ENCODE data around the gene SLFN13.
"Not testable (repeated sequence)": the region's sequence is repeated elsewhere in the genome, so short reads cannot be mapped to it uniquely, and the experiment has no call there.

Gene SLFN13, protein sequence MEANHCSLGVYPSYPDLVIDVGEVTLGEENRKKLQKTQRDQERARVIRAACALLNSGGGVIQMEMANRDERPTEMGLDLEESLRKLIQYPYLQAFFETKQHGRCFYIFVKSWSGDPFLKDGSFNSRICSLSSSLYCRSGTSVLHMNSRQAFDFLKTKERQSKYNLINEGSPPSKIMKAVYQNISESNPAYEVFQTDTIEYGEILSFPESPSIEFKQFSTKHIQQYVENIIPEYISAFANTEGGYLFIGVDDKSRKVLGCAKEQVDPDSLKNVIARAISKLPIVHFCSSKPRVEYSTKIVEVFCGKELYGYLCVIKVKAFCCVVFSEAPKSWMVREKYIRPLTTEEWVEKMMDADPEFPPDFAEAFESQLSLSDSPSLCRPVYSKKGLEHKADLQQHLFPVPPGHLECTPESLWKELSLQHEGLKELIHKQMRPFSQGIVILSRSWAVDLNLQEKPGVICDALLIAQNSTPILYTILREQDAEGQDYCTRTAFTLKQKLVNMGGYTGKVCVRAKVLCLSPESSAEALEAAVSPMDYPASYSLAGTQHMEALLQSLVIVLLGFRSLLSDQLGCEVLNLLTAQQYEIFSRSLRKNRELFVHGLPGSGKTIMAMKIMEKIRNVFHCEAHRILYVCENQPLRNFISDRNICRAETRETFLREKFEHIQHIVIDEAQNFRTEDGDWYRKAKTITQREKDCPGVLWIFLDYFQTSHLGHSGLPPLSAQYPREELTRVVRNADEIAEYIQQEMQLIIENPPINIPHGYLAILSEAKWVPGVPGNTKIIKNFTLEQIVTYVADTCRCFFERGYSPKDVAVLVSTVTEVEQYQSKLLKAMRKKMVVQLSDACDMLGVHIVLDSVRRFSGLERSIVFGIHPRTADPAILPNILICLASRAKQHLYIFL

DNA sequence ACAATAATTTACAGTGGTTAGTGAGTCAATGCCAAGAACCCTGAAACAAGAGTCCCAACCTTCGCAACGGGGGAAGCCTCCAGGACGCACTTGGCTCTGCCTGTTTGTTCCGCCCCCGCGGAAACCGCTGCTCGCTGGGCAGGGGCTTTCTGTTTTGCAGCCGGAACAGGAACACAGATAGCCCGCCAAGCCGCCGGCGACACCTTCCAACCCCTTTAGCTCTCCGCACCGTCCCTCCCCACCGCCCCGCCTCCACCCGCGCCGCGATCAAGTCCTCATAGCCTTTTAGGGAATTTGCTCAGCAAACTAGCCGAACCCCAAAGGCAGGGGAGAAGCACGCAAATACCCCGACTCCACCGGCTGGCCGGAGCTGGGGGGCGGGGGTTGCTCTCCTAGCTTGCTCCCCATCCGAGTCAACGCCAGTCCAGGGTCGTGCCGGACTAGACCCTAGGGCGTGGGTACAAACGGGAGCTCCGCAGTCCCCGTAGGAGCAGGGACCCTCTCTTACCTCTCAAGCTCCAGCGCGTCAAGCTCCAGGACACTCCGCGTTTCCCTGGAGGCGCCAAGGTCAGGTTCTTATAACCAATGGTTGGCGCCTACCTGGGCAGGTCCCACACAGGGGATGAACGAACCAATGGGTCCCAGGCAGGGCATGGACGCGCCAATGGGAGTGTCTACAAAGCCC lies at the start of gene SLFN13:
SLFN13 (minus strand) TSS at position 553 of the 685 bp plus-strand sequence. CDS start 3,086 bp downstream, outside the sequence.
- Mint-ChIP-seq H3K9me3 (no peaks in the 10 kb centered on the region), H3K4me1 (peaks cover 21% of the 10 kb centered on the region), H3K36me3 (peaks cover 6% of the 10 kb centered on the region), H3K27me3 (no peaks in the 10 kb centered on the region), H3K27ac (peak within 1 kb of the TSS; percentile 46), H3K4me3 (peak within 1 kb of the TSS; percentile 74)

DNA sequence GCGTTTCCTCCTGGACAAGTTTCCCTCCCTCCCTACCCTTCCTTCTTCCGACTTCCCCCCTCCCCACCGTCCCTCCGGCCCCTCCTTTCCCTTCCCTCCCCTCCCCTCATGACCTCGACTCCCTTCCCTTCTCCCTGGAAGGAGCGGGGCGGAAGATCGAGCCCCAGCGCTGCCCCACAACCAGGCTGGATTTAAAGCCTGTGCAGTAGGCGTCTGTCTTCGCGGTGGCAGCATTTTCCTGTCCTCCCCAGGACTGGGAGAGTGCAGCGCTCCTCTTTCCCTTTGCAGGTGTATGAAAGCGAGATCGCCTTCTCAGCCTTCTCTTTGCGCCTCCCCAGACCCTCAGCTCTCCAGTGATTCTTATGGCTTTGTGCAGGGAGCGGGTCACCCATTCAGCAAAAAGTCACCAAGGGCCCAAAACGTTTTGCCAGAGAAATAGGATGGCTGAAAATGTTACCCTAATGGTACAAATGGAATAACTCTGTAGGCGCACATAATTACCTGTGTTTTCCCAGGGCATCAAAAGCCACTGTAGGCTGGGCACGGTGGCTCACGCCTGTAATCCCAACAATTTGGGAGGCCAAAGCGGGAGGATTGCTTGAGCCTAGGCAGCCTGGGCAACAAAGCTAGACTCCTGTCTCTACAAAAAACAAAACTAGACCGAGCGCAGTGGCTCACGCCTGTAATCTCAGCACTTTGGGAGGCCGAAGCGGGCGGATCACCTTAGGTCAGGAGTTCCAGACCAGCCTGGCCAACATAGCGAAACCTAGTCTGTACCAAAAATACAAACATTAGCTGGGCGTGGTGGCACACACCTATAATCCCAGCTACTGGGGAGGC lies 48.1 kb upstream of the SLFN13 start:
- H3K27ac Mint-ChIP-seq = peak overlapping the region; percentile 48
- peaks cover 80% of the 10 kb centered on the region for H3K4me1 Mint-ChIP-seq
- H3K36me3 Mint-ChIP-seq = peaks cover 15% of the 10 kb centered on the region
- H3K27me3 Mint-ChIP-seq = no peaks in the 10 kb centered on the region
- peak overlapping the region; percentile 2 for H3K4me3 Mint-ChIP-seq
- no peaks in the 10 kb centered on the region for H3K9me3 Mint-ChIP-seq

DNA sequence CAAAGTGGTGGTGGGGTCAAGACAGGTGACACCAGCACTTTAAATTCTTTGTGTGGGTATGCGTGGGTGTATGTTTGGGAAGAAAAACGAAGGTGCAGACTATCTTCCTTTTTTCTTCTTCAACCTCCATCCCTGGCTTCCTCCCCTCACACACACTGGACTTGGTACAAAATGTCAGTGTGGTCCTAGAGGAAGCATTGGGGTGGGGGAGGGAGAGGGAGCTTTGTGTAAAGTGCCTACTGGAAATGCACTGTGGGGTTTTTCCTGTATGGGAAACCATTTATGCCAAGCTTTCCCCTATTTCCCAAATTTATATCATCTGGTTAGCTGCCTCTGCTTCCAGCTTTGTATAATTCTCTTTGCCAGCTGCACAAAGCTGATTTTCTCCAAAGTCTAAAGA lies 44.5 kb upstream of the SLFN13 start:
- peaks cover 30% of the 10 kb centered on the region for H3K36me3 Mint-ChIP-seq
- H3K9me3 Mint-ChIP-seq = peaks cover 4% of the 10 kb centered on the region
- no peak overlapping the region for H3K27ac Mint-ChIP-seq
- no peak overlapping the region for H3K4me3 Mint-ChIP-seq
- peaks cover 67% of the 10 kb centered on the region for H3K4me1 Mint-ChIP-seq
- no peaks in the 10 kb centered on the region for H3K27me3 Mint-ChIP-seq

DNA sequence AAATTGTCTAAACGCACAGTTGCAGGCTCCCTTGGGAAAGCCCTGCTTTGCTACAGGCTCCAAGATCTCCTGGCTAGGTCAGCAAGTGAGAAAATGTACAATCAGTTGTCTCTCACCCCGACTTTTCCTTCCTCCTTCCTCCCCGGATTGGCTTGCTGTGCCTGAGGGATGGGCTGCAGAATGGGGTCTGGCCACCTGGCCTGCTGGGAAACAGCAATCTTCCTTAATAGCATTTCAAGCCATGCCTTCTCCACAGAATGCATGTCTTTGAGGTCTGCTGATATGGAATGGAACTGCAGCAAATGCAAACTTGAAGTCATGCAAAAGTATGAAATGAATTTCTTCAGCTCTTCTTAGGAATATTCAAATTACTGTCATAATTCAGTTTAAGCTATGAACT lies 42.9 kb upstream of the SLFN13 start:
- Mint-ChIP-seq H3K9me3 (peaks cover 4% of the 10 kb centered on the region), H3K4me3 (no peak overlapping the region), H3K27ac (no peak overlapping the region), H3K36me3 (peaks cover 28% of the 10 kb centered on the region), H3K27me3 (no peaks in the 10 kb centered on the region), H3K4me1 (peaks cover 69% of the 10 kb centered on the region)

DNA sequence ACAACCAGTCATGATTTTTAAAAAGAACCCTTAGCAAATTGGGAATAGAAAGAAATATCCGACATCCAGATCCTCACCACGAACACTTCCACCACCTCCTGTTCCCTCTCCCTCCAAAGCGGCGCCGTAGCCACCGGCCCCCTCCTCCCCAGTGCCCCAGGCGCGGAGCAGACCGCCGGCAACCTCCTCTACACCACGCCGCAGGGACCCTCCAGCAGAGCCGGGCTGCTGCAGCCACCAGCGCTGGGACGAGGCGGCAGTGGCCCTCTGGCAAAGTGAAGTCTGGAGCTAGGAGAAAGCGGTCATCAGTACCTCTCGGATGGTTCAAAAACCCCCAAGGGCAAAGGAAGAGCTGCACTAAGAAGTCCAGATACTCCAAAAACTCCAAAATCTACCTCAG lies 41.4 kb upstream of the SLFN13 start:
- H3K36me3 Mint-ChIP-seq = peaks cover 40% of the 10 kb centered on the region
- peaks cover 4% of the 10 kb centered on the region for H3K9me3 Mint-ChIP-seq
- H3K27me3 Mint-ChIP-seq = no peaks in the 10 kb centered on the region
- no peak overlapping the region for H3K27ac Mint-ChIP-seq
- peaks cover 79% of the 10 kb centered on the region for H3K4me1 Mint-ChIP-seq
- no peak overlapping the region for H3K4me3 Mint-ChIP-seq

DNA sequence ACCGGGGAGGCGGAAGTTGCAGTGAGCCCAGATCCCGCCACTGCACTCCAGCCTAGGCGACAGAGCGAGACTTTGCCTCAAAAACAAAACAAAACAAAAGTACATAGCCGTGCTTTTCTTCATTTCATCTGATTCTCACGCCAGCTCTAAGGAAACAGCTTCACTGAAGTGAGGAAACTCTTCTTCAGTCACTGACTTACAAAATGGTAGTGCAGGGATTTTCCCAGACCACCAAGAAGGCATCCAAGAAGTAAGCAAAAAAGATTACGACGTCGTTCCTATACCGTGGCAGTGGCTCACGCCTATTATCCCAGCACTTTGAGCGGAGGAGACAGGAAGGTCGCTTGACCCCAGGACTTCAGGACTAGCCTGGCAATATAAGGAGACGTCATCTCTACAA lies 40.4 kb upstream of the SLFN13 start:
- H3K27ac Mint-ChIP-seq = peak overlapping the region; percentile 14
- H3K4me1 Mint-ChIP-seq = peaks cover 77% of the 10 kb centered on the region
- H3K27me3 Mint-ChIP-seq = no peaks in the 10 kb centered on the region
- H3K9me3 Mint-ChIP-seq = peaks cover 7% of the 10 kb centered on the region
- H3K36me3 Mint-ChIP-seq = peaks cover 45% of the 10 kb centered on the region
- H3K4me3 Mint-ChIP-seq = peak overlapping the region; percentile 55

DNA sequence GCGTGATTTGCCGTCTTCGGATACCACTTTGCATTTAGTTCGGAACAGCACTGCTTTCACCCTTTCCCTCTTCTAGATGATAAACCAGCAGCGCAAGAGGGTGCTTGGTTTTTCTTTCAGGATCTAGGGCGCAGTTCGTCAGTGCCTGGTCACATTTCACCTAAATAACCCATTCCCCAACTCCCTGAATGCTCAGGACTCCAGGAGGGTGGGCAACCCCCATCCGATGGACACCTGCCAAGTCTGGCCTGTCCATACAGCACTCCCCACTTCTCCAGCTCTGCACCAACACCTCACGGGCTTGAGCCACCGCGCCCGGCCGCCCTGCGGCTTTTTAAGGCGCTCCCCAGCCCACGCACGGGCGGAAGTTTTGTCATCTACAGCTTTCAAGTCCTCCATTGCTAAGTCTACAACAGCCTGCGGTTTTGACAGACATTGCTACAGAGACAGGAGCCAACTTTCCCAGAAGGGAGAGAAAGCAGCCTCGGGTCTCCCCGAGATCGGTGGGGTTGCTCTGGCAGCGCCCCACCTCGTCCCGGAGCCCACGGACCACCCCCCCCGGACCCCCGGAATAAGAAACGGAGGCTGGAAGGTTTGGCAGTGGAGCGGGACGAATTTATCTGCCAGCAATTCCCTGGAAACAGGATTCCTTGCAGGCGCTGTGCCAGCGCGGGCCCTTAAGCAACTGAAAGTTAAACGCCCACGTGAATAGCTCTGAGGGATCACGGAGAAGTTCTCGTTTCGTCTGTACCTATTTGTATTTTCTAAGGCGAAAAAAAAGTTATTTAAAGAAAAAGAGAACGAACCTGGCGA lies 38.6 kb upstream of the SLFN13 start:
- Mint-ChIP-seq H3K4me1 (peaks cover 67% of the 10 kb centered on the region), H3K4me3 (peak overlapping the region; percentile 94), H3K36me3 (peaks cover 46% of the 10 kb centered on the region), H3K27me3 (no peaks in the 10 kb centered on the region), H3K27ac (peak overlapping the region; percentile 97), H3K9me3 (peaks cover 10% of the 10 kb centered on the region)

DNA sequence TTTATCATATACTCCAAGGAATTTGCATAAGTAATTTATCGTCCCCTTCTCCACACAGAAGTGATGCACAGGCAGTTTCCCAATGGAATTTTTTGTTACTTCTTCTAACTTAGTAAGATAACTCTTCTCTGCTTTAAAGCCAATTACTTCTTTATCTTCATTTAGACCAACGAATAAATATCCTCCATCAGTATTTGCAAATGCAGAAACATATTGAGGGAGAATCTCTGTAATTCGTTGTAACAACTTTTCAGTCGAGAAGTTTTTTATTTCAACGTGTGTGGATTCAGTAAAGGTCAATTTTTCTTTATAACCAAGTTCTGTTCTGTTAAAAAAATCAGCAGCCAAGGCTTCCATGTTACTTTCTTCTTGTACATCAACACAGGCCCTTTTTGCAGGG lies 30.7 kb upstream of the SLFN13 start:
- Mint-ChIP-seq H3K4me3 (no peak overlapping the region), H3K4me1 (peaks cover 42% of the 10 kb centered on the region), H3K36me3 (peaks cover 62% of the 10 kb centered on the region), H3K27ac (no peak overlapping the region), H3K27me3 (no peaks in the 10 kb centered on the region), H3K9me3 (peaks cover 24% of the 10 kb centered on the region)

DNA sequence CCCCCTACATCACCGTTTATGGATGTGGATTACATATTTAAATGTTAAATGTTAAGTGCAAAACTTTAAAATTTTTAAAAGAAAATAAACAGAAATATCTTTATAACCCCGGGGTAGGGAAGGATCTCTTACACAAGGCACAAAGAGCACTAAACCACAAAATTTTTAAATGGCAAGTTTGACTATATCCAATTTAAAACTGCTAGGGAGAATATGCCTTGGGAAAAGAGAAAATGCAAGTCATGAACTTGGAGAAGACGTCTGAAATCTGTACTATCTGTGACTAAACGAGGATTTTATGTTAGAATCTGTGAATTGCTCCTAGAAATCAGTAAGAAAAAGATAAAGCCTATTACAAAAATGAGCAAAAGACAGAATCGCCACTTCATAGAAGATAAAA lies 28.7 kb upstream of the SLFN13 start:
- Mint-ChIP-seq H3K27me3 (no peaks in the 10 kb centered on the region), H3K36me3 (peaks cover 68% of the 10 kb centered on the region), H3K9me3 (peaks cover 18% of the 10 kb centered on the region), H3K4me3 (no peak overlapping the region), H3K4me1 (peaks cover 31% of the 10 kb centered on the region), H3K27ac (no peak overlapping the region)

DNA sequence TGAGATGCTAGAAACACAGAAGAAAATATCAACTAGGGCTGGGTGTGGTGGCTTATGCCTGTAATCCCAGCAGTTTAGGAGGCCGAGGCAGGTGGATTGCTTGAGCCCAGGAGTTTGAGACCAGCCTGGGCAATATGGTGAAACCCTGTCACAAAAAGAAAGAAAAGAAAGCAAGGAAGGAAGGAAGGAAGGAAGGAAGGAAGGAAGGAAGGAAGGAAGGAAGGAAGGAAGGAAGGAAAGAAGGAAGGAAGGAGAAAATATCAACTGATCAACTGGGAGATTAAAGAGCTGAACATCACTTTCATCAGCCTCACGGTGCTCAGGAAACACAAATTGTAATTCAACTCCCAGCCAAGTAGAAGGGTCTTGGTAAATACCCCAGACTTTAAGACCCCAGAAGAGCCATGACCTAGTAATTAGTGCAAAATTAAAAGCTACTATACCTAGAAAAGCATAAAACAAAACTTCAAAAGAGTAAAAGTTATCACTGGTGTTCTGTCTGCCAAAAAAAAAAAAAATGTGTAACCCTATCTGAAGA lies 27.8 kb upstream of the SLFN13 start:
- Mint-ChIP-seq H3K27me3 (no peaks in the 10 kb centered on the region), H3K36me3 (peaks cover 70% of the 10 kb centered on the region), H3K4me3 (no peak overlapping the region), H3K9me3 (peaks cover 18% of the 10 kb centered on the region), H3K27ac (peak overlapping the region; percentile 41), H3K4me1 (peaks cover 36% of the 10 kb centered on the region)

DNA sequence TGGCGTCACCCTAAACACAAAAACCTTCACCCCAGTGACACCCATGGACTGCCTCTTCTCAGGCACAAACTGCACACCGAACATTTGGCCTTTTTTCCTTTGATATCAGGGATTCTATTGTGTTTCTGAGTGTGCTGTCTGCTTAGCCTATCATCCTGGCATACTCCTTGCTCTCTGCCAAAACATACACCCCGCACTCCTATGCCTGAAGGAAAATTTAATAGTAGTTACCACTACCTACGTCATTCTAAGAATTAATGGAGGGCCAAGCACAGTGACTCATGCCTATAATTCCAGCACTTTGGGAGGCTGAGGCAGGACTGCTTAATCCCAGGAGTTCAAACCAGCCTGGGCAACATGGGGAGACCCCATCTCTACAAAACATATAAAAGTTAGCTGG lies 19.9 kb upstream of the SLFN13 start:
- Mint-ChIP-seq H3K4me3 (no peak overlapping the region), H3K27me3 (no peaks in the 10 kb centered on the region), H3K27ac (peak overlapping the region; percentile 32), H3K4me1 (peaks cover 36% of the 10 kb centered on the region), H3K9me3 (peaks cover 10% of the 10 kb centered on the region), H3K36me3 (peaks cover 32% of the 10 kb centered on the region)

DNA sequence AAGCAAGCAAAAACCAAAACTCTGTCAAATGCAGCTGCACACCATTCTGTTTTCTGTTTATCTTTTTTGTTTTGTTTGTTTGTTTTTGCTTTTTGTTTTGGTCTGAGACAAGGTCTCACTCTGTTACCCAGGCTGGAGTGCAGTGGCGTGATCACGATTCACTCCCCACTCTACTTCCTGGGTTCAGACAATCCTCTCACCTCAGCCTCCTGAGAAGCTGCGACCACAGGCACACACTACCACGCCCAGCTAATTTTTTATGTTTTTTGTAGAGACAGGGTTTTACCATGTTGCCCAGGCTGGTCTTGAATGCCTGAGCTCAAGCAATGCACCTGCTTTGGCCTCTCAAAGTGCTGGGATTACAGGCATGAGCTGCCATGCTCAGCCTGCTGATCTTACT lies 19.3 kb upstream of the SLFN13 start:
- peak overlapping the region; percentile 65 for H3K27ac Mint-ChIP-seq
- H3K27me3 Mint-ChIP-seq = no peaks in the 10 kb centered on the region
- H3K4me1 Mint-ChIP-seq = peaks cover 42% of the 10 kb centered on the region
- H3K9me3 Mint-ChIP-seq = peaks cover 10% of the 10 kb centered on the region
- peaks cover 27% of the 10 kb centered on the region for H3K36me3 Mint-ChIP-seq
- H3K4me3 Mint-ChIP-seq = peak overlapping the region; percentile 19

DNA sequence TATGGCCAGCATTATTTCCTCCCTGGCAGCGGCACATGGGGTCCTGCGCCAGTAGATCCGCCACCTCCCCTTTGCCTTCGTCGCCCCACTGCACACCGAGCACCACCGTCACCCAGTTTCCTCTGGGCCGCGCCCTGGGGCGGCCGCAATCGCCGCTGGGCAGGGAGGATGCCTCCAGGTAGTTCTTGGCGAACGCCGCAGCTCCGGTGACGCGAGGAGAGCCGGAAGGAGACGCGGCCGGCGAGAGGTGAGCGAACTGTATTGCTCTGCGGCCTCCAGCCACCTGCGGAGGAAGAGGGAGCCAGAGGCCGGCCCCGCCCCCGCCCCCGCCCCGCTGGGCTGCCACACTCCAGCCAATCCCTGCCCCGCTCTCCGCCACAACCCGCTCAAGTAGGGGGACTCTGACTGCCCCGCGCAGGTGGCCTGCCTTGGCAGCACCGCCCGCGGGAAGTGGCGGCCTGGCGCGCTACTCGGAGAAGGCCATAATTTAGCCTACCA lies 11.8 kb upstream of the SLFN13 start:
- Mint-ChIP-seq H3K27ac (peak overlapping the region; percentile 73), H3K4me1 (peaks cover 35% of the 10 kb centered on the region), H3K36me3 (peaks cover 7% of the 10 kb centered on the region), H3K4me3 (peak overlapping the region; percentile 83), H3K9me3 (no peaks in the 10 kb centered on the region), H3K27me3 (no peaks in the 10 kb centered on the region)

DNA sequence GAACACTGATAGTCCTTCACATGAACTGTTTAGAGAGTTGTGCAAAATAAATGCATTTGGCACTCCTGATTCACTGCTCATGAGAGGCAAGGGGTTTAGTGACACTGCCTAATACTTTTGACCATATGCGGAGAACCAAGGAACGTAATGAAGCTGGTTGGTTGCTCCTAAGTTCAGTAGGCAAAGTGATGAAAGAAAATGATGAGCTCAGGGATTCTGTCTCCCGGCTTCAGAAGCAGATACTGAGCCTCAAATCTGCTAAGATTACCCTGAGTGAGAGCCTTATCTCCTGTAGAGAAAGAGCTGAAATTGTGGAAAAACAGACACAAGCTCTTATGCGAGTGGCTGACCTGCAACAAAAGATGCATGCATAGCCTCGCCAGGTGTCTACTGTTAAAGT lies 5.5 kb upstream of the SLFN13 start:
- not testable (repeated sequence) for H3K36me3 Mint-ChIP-seq, H3K4me1 Mint-ChIP-seq, H3K9me3 Mint-ChIP-seq, H3K27ac Mint-ChIP-seq, H3K4me3 Mint-ChIP-seq, H3K27me3 Mint-ChIP-seq
